ENCODE results near the gene TP63.

DNA sequence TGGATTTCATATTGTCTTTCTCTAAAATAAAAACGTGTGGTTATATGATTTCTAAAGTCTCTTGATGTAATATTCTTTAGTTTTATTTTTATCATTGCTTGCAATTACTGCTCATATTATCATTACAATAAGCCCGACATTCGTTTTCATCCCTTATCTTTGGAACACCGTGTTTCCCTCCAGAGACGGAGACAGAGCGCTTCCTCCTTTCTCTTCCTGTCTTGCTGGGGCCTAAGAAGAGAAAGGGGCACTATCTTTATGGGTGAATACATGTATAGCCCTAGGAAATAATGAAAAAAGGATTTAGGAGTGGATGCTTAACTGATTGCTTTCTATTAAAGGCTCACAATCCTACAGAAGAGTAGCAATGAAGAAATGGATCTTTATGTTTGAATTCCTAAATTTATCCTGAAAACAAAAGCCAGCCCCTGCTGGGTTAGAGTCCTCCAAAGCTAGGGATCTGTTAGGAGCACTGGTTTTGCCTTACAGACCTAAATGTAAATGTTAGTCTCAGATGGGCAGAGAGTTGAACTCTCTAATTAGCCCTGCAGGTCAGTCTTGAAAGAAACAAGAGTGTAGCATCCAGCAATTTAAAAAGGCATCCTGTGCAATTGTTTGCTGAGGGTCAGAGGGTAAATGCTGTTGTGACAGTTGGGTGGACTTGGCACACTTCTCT, 145.1 kb downstream of the TP63 start:
- TF ChIP-seq POLR2A (IDR thresholded peaks at IDR 0.05; ENCODE audit: low read length): no peak
- TF ChIP-seq, protein P1, sequence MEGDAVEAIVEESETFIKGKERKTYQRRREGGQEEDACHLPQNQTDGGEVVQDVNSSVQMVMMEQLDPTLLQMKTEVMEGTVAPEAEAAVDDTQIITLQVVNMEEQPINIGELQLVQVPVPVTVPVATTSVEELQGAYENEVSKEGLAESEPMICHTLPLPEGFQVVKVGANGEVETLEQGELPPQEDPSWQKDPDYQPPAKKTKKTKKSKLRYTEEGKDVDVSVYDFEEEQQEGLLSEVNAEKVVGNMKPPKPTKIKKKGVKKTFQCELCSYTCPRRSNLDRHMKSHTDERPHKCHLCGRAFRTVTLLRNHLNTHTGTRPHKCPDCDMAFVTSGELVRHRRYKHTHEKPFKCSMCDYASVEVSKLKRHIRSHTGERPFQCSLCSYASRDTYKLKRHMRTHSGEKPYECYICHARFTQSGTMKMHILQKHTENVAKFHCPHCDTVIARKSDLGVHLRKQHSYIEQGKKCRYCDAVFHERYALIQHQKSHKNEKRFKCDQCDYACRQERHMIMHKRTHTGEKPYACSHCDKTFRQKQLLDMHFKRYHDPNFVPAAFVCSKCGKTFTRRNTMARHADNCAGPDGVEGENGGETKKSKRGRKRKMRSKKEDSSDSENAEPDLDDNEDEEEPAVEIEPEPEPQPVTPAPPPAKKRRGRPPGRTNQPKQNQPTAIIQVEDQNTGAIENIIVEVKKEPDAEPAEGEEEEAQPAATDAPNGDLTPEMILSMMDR (IDR thresholded peaks at IDR 0.05): no peak
- no peak for TF ChIP-seq JUNB (IDR thresholded peaks at IDR 0.05)
- no peak for TF ChIP-seq PHF8 (IDR thresholded peaks at IDR 0.05; ENCODE audit: borderline replicate concordance, low read depth)
- no peak for TF ChIP-seq NFE2L2 (conservative IDR thresholded peaks at IDR 0.05; ENCODE audit: low read length)

Data from A549 (cell line).